ENCODE measurements around the gene ADCY9. TPM values are rescaled to one million over a fixed set of nuclear protein-coding genes. Genes with fewer than 3 reads are reported as not detected.

ADCY9 gene
- total RNA-seq, 1 experiment from 2014 or later = 14.2 TPM

- H3K27me3 Mint-ChIP-seq (ENCODE audit: insufficient read depth, unreplicated experiment) = no peaks in the 10 kb centered on the region
- H3K4me3 Mint-ChIP-seq (ENCODE audit: unreplicated experiment) = no peak overlapping the region
- no peak for DNase-seq (ENCODE audit: unreplicated experiment)
- intact Hi-C loops (cut with micrococcal nuclease) = no loop called here
- no peaks in the 10 kb centered on the region for H3K9me3 Mint-ChIP-seq (ENCODE audit: unreplicated experiment)
- H3K36me3 Mint-ChIP-seq (ENCODE audit: insufficient read depth, unreplicated experiment) = no peaks in the 10 kb centered on the region
- ChIA-PET CTCF (interaction anchor here (0.6 to 2.2 kb wide), 4 partner anchors 31 to 244 kb away, joined by 3 to 7 read pairs (median 3); no protein-coding TSS in a partner anchor), POLR2A (interaction anchor here (1.4 to 3.5 kb wide), 2 partner anchors 34 to 59 kb away, joined by 3 to 15 read pairs; no protein-coding TSS in a partner anchor)
- no TSS peak for BruUV-seq (replicated peaks)
- TF ChIP-seq CTCF (IDR thresholded peaks at IDR 0.05; ENCODE audit: unreplicated experiment) = no peak
- no peak overlapping the region for H3K27ac Mint-ChIP-seq (ENCODE audit: low read depth, unreplicated experiment)
- H3K4me1 Mint-ChIP-seq (ENCODE audit: insufficient read depth, unreplicated experiment) = peaks cover 30% of the 10 kb centered on the region
Measured at GRCh38 chr16:4019371-4019791, 96.9 kb downstream of the ADCY9 start.

GRCh38 chr16:4018391-4018790 is 97.9 kb downstream of the ADCY9 start:
- Mint-ChIP-seq H3K9me3 (ENCODE audit: unreplicated experiment) (no peaks in the 10 kb centered on the region), H3K4me1 (ENCODE audit: insufficient read depth, unreplicated experiment) (peaks cover 37% of the 10 kb centered on the region), H3K27ac (ENCODE audit: low read depth, unreplicated experiment) (no peak overlapping the region), H3K36me3 (ENCODE audit: insufficient read depth, unreplicated experiment) (no peaks in the 10 kb centered on the region), H3K27me3 (ENCODE audit: insufficient read depth, unreplicated experiment) (no peaks in the 10 kb centered on the region), H3K4me3 (ENCODE audit: unreplicated experiment) (no peak overlapping the region)
- TF ChIP-seq CTCF (IDR thresholded peaks at IDR 0.05; ENCODE audit: unreplicated experiment) = no peak
- intact Hi-C loops (cut with micrococcal nuclease) = no loop called here
- CTCF ChIA-PET = no interaction called here
- DNase-seq (ENCODE audit: unreplicated experiment) = peak; percentile 33
- POLR2A ChIA-PET = no interaction called here
- no TSS peak for BruUV-seq (replicated peaks)

- no peak for TF ChIP-seq CTCF (IDR thresholded peaks at IDR 0.05; ENCODE audit: unreplicated experiment)
- H3K27me3 Mint-ChIP-seq (ENCODE audit: insufficient read depth, unreplicated experiment) = no peaks in the 10 kb centered on the region
- CTCF ChIA-PET = interaction anchor here (0.6 kb wide), 1 partner anchor 118 kb away, joined by 3 read pairs; no protein-coding TSS in a partner anchor
- H3K9me3 Mint-ChIP-seq (ENCODE audit: unreplicated experiment) = no peaks in the 10 kb centered on the region
- no peaks in the 10 kb centered on the region for H3K36me3 Mint-ChIP-seq (ENCODE audit: insufficient read depth, unreplicated experiment)
- H3K4me3 Mint-ChIP-seq (ENCODE audit: unreplicated experiment) = no peak overlapping the region
- POLR2A ChIA-PET = no interaction called here
- no TSS peak for BruUV-seq (replicated peaks)
- H3K27ac Mint-ChIP-seq (ENCODE audit: low read depth, unreplicated experiment) = no peak overlapping the region
- peaks cover 37% of the 10 kb centered on the region for H3K4me1 Mint-ChIP-seq (ENCODE audit: insufficient read depth, unreplicated experiment)
- no peak for DNase-seq (ENCODE audit: unreplicated experiment)
- intact Hi-C loops (cut with micrococcal nuclease) = no loop called here
Measured at GRCh38 chr16:4017807-4018206, 98.4 kb downstream of the ADCY9 start.

GRCh38 chr16:4016658-4017057 is 99.6 kb downstream of the ADCY9 start:
- intact Hi-C loops (cut with micrococcal nuclease) = no loop called here
- H3K27me3 Mint-ChIP-seq (ENCODE audit: insufficient read depth, unreplicated experiment) = no peaks in the 10 kb centered on the region
- DNase-seq (ENCODE audit: unreplicated experiment) = peak; percentile 54
- H3K36me3 Mint-ChIP-seq (ENCODE audit: insufficient read depth, unreplicated experiment) = no peaks in the 10 kb centered on the region
- BruUV-seq (replicated peaks) = no TSS peak
- no peak overlapping the region for H3K27ac Mint-ChIP-seq (ENCODE audit: low read depth, unreplicated experiment)
- CTCF ChIA-PET = interaction anchor here (0.8 to 1.0 kb wide), 3 partner anchors 11 to 78 kb away, joined by 3 to 5 read pairs (median 3); no protein-coding TSS in a partner anchor
- TF ChIP-seq CTCF (IDR thresholded peaks at IDR 0.05; ENCODE audit: unreplicated experiment) = no peak
- H3K4me3 Mint-ChIP-seq (ENCODE audit: unreplicated experiment) = no peak overlapping the region
- peaks cover 33% of the 10 kb centered on the region for H3K4me1 Mint-ChIP-seq (ENCODE audit: insufficient read depth, unreplicated experiment)
- H3K9me3 Mint-ChIP-seq (ENCODE audit: unreplicated experiment) = no peaks in the 10 kb centered on the region
- POLR2A ChIA-PET = interaction anchor here (0.6 to 1.2 kb wide), 6 partner anchors 8 to 237 kb away, joined by 3 to 4 read pairs (median 3); no protein-coding TSS in a partner anchor

Data from MCF 10A (cell line).